Breast epithelium (tissue), 4 donors: ENCODE results near the gene C1QTNF3. TPM values are rescaled to one million over a fixed set of nuclear protein-coding genes. Genes with fewer than 3 reads are reported as not detected.
"Not testable (repeated sequence)": the region's sequence is repeated elsewhere in the genome, so short reads cannot be mapped to it uniquely, and the experiment has no call there.

Experiments
- DNase-seq, 2 donors: peaks; one replicate each; pipeline ENCODE4 v3.0.0-alpha.2; 2019; ENCODE audit warnings: low spot score in 2 of 2
- H3K27ac ChIP-seq, 2 donors: fragments of 200-600 bp; sonication (generic) in 1 of 2; one replicate each; pipeline ENCODE4 v1.5.1; 2016 to 2019; ENCODE audit warnings: mild to moderate bottlenecking in 1 of 2
- H3K27me3 ChIP-seq, 2 donors: fragments of 200-600 bp; sonication (generic) in 1 of 2; one replicate each; pipeline versions ENCODE4 v1.5.1 to v1.6.0; 2017 to 2019; ENCODE audit warnings: control low read depth in 1 of 2, mild to moderate bottlenecking in 1 of 2
- H3K36me3 ChIP-seq: fragments of 200-600 bp; one replicate; pipeline ENCODE4 v1.5.1; 2019
- H3K4me1 ChIP-seq, 2 donors: fragments of 200-600 bp; sonication (generic); one replicate each; pipeline ENCODE4 v1.5.1; 2016 to 2019; ENCODE audit warnings: control low read depth in 1 of 2
- H3K4me3 ChIP-seq, 3 donors: fragments of 200-600 bp; sonication (generic); 1 replicate in 2 of 3; 2 replicates in 1 of 3; pipeline ENCODE4 v1.5.1; 2016 to 2019; ENCODE audit warnings: mild to moderate bottlenecking in 3 of 3, moderate library complexity in 2 of 3
- H3K9me3 ChIP-seq, 2 donors: fragments of 200-600 bp; sonication (generic) in 1 of 2; one replicate each; pipeline ENCODE4 v1.5.1; 2016 to 2019; ENCODE audit warnings: control low read depth in 1 of 2
- CTCF ChIP-seq, 3 donors: fragments of 450-650 bp; IDR thresholded peaks; one replicate each; pipeline ENCODE4 v1.5.1; 2016 to 2017; ENCODE audit warnings: antibody characterized with exemption in 3 of 3, mild to moderate bottlenecking in 3 of 3, moderate library complexity in 3 of 3
- POLR2A ChIP-seq: fragments of 450-650 bp; IDR thresholded peaks from one replicate; pipeline ENCODE4 v1.6.1; 2016; ENCODE audit warnings: antibody characterized with exemption, mild to moderate bottlenecking, moderate library complexity
- POLR2AphosphoS5 ChIP-seq, 3 donors: sonication (generic); formaldehyde crosslinking; IDR thresholded peaks; one replicate each; pipeline ENCODE4 v1.6.1; 2017; ENCODE audit warnings: antibody characterized with exemption in 3 of 3
- intact Hi-C: fragments of 100-400 bp; cut with DNase I; formaldehyde crosslinking; loops from one replicate; pipeline ENCODE4 v1.15.1; 2023; ENCODE audit warnings: low total_unique reads
- total RNA-seq, 3 donors: library from RNA; depleted of rRNA; stranded (reverse); fragments of >200 nt; gene quantifications; one replicate each; pipeline ENCODE4 v1.1.0, GENCODE V29; 2016

Gene C1QTNF3
- total RNA-seq, 3 donors from 2014 or later, result 4.0 to 28.8 (median 22.2) TPM

DNA sequence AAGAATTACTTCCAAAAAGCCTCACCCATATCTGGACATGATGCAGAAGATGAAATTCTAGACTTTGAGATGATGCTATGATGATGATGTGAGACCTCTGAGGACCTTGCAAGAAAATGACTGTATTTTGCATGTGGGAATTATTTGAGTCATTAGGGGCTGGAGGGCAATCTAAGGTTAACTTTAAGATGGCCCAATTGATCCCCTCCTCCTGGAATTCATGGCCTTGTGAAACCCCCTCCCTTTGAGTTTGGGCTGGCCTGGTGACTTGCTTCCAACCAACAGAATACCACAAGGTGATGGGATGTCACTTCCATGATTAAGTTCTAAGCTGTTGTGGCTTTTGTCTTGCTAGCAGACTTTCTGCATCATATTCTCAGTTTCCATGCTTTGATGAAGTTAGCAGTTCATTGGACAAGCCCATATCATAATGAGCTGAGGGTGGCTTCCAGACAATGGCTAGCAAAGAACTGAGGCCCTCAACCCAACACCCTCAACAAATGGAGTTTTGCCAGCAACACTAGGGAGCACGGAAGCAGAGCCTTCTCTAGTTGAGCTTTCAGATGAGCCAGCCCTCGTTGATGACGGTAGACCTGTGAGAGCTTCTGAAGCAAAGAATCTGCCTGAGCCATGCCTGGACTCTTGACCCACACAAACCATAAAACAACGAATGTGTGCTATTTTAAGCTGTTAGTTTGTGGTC, 27.7 kb downstream of the C1QTNF3 start:
- H3K4me3 ChIP-seq, result no peak overlapping the region
- intact Hi-C loops, result no loop called here

DNA sequence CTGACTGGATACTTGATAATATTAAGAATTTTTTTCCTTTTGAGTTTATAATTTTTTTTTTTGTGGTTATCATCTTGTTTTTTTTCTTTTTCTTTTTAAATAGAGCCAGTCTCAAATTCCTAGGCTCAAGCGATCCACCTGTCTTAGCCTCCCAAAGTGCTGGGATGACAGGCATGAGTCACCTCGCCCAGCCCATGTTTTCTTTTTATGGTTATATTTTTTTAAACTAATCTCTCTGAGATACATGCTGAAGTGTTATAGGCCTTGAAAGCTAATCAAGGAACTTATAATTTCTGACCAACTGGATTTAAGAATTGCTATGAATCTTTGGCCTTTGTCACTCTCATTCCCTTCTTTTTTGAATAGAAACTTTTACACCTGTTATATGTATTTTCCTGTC, 28.4 kb downstream of the C1QTNF3 start:
- no peaks in the 10 kb centered on the region for H3K36me3 ChIP-seq
- no peak overlapping the region for H3K27ac ChIP-seq
- H3K9me3 ChIP-seq, result no peaks in the 10 kb centered on the region
- no peaks in the 10 kb centered on the region for H3K27me3 ChIP-seq
- DNase-seq, result no peak
- H3K4me1 ChIP-seq, result no peaks in the 10 kb centered on the region
- H3K4me3 ChIP-seq, result no peak overlapping the region
- TF ChIP-seq CTCF (IDR thresholded peaks at IDR 0.05), result no peak
- TF ChIP-seq POLR2AphosphoS5 (IDR thresholded peaks at IDR 0.05), result no peak
- TF ChIP-seq POLR2A, result no peak
- intact Hi-C loops, result no loop called here

More for the DNA sequence above, 27.7 kb downstream of the C1QTNF3 start:
- H3K9me3 ChIP-seq, result no peaks in the 10 kb centered on the region
- TF ChIP-seq POLR2A (no peak), CTCF (IDR thresholded peaks at IDR 0.05) (no peak), POLR2AphosphoS5 (IDR thresholded peaks at IDR 0.05) (no peak)
- no peak overlapping the region for H3K27ac ChIP-seq
- no peaks in the 10 kb centered on the region for H3K36me3 ChIP-seq
- no peaks in the 10 kb centered on the region for H3K4me1 ChIP-seq
- H3K27me3 ChIP-seq, result no peaks in the 10 kb centered on the region
- DNase-seq, result no peak

DNA sequence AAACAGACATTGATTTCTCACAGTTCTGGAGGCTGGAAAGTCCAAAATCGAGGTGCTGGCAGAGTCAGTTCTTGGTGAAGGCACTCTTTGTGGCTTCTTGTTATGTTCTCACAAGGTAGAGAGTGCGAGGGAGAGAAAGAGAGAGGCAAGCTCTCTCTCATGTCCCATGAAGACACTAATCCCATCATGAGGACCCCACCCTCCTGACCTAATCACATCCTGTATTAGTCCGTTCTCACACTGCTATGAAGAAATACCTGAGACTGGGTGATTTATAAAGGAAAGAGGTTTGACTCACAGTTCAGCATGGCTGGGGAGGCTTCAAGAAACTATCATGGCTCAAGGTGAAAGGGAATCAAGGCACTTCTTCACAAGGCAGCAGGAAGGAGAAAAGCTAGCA, 29.5 kb downstream of the C1QTNF3 start:
- H3K4me3 ChIP-seq, result no peak overlapping the region
- H3K9me3 ChIP-seq, result no peaks in the 10 kb centered on the region
- H3K4me1 ChIP-seq, result no peaks in the 10 kb centered on the region
- H3K27me3 ChIP-seq, result no peaks in the 10 kb centered on the region
- DNase-seq, result no peak
- H3K27ac ChIP-seq, result no peak overlapping the region
- no peaks in the 10 kb centered on the region for H3K36me3 ChIP-seq
- TF ChIP-seq POLR2AphosphoS5 (IDR thresholded peaks at IDR 0.05), result no peak
- intact Hi-C loops, result no loop called here

DNA sequence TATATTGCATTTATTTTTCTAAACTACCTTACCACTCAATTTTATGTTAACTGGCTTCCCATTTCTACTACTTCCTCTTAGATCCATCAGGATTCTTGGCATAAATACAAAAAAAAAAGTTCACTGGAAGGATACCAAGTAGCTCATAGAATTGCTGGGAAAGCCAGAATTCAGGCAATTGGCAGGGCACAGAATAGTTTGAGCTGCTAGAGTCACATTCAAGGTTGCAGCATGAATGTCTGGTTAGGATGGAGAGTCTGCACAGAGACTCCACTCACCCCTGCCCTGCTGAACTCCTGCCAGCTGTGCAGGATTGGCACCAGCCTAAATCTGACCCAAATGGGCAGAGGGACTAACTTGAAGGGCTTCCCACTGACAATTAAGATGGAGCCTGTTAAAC, 30.2 kb downstream of the C1QTNF3 start:
- intact Hi-C loops, result no loop called here
- no peaks in the 10 kb centered on the region for H3K27me3 ChIP-seq
- no peak for TF ChIP-seq CTCF (IDR thresholded peaks at IDR 0.05)
- H3K4me1 ChIP-seq, result no peaks in the 10 kb centered on the region
- no peak overlapping the region for H3K4me3 ChIP-seq
- DNase-seq, result no peak
- H3K27ac ChIP-seq, result no peak overlapping the region
- no peaks in the 10 kb centered on the region for H3K9me3 ChIP-seq
- H3K36me3 ChIP-seq, result no peaks in the 10 kb centered on the region

DNA sequence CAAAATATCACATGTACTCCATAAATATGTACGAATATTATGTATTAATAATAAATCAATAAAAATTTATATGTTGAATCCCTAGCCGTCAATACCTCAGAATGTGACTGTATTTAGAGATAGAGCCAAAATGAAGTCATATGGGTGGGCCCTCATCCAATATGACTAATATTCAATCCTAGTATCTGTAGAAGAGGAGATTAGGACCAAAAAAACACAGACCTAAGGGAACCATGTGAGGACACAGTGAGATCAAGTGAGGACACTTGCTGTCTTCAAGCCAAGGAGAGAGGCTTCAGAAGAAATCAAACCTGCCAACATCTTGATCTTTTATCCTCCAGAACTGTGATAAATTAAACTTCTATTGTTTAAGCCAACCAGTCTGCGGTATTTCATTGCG, 31.5 kb downstream of the C1QTNF3 start:
- Histone ChIP-seq H3K27ac (no peak overlapping the region), H3K27me3 (no peaks in the 10 kb centered on the region), H3K36me3 (no peaks in the 10 kb centered on the region), H3K4me1 (no peaks in the 10 kb centered on the region), H3K9me3 (no peaks in the 10 kb centered on the region), H3K4me3 (no peak overlapping the region)
- intact Hi-C loops, result no loop called here
- DNase-seq, result no peak
- TF ChIP-seq CTCF (IDR thresholded peaks at IDR 0.05), result no peak
- no peak for TF ChIP-seq POLR2A
- no peak for TF ChIP-seq POLR2AphosphoS5 (IDR thresholded peaks at IDR 0.05)

- H3K9me3 ChIP-seq, H3K4me3 ChIP-seq, DNase-seq, H3K36me3 ChIP-seq, H3K4me1 ChIP-seq, H3K27me3 ChIP-seq, H3K27ac ChIP-seq, intact Hi-C loops: not testable (repeated sequence)
Measured at GRCh38 chr5:34010146-34010545, 32.9 kb downstream of the C1QTNF3 start.
